NK-92 treated with Interleukin-12 subunit alpha and Interleukin-12 subunit beta, amount 100 ng/mL, for 24 hours (cell line): ENCODE results near the gene EHMT2.
A peak's percentile ranks its signal among the peaks of the same experiment; 100 is the strongest.
"Not testable (repeated sequence)": the region's sequence is repeated elsewhere in the genome, so short reads cannot be mapped to it uniquely, and the experiment has no call there.

ENCODE experiments used
- DNase-seq: peaks from one replicate; lab custom pipeline; 2025; lab: John Stamatoyannopoulos, UW

EHMT2 gene

GRCh38 chr6:31838114-31838553 is 59.4 kb downstream of the EHMT2 start:
- not testable (repeated sequence) for DNase-seq

- no peak for DNase-seq
These were observed 60.0 kb downstream of the EHMT2 start for GRCh38 chr6:31837369-31838113.

DNA sequence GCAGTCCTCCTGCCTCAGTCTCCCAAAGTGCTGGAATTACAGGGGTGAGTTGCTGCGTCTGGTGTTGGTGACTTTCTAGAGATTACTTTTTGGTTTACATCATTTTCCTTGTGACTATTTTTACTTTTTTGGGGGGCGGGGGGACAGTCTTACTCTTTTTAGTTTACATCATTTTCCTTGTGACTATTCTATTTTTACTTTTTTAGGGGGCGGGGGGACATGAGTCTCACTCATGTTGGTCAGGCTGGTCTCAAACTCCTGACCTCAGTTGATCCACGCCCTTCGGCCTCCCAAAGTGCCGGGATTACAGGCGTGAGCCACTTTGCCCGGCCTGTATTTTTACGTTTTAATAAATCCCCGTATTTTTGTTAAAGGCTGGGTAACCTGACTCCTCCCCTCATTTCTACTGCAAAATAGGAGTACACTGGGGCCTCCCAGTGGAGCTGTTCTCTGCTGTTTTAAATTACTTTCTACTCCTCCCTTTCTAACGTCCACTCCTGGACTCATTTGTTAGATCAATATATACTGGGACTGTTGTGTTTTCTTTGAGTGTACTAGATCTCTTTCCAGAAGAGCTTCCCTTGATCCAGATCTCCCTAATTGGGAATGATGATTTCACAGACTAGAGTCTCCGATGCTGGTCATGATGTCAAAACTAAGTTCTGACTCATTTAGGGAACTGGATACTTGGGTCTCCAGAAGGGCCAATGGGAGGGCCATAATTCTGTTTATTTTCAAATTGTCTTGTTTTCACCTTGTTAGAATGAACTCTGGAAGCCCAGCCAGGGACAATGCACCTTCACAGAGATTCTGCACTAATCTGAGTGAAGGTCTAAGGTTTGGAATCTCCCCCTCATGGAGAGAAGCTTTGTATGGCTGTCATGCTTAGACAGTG is 60.8 kb downstream of the EHMT2 start:
- DNase-seq, result no peak

DNA sequence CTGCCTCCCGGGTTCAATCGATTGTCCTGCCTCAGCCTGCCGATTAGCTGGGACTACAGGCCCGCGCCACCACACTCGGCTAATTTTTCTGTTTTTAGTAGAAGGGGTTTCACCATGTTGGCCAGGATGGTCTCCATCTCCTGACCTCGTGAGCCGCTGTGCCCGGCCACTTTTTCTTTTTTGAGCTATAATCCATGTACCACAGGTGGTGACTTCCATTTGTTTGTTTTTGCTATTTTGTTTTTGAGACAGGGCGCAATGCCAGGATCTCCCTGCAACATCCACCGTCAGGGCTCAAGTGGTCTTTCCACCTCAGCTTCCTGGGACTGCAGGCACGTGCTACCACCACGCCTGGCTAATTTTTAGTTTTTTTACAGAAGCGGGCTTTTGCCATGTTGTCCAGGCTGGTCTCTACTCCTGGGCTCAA is 61.4 kb downstream of the EHMT2 start:
- DNase-seq, result no peak

DNA sequence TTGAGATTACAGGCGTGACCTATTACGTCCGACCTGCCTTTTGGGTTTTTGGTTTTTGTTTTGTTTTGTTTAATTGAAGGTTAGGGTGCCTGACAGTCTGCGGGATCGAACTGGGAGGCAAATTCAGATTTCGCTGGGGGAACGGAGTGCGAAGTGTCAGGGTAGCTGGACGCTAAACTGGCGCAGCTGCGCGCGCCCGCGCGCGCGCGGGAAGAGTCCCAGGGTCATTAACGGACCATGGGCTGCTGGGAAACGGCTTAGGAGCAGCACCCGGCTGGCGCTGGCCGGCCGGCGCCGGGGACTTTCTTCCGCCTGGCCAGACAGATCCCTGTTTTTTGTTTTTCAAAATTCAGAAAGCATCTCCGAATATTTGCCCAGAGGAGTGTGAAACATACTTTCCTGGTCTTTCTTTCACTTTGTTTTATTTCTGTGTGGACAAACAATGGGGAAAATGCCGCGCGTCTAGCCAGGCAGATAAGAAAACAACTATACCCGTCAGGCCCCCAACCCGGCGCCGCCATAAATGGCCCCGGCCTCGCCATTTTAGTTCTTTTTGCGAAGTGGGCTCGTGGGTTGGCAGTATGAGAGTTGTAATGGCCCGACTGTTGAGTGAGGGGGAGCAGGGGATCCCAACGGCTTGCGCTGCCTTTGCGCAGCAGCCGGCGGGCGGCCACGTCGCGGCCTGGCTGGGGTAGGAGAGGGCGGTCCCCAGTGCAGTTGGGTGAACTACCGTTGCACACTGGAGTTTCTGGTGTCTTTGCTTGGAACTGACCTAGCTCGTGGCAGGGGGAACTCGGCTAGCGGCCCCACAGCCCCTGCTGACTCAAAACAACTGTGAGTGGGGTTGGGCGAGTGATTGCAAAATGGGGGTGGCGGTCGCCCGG is 62.9 kb downstream of the EHMT2 start:
- DNase-seq, result peak; percentile 74

- DNase-seq, result no peak
These were observed 65.9 kb downstream of the EHMT2 start for GRCh38 chr6:31831350-31832215.

DNA sequence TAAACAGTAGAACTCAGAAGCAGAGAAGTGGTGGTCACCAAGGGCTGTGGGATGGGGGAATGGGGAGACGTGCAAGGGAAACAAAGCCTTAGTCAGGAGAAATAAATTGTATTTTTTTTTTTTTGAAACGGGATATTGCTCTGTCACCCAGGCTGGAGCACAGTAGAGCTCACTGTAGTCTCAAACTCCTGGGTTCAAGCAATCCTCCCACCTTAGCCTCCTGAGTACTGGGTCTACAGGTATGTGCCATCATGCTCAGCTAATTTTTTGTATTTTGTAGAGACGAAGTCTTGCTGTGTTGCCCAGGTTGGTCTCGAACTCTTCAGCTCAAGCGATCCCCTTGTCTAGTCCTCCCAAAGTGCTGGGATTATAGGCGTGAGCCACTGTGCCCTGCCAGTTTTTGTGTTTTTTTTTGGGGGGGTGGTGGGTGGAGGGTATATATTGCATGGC is 66.6 kb downstream of the EHMT2 start:
- no peak for DNase-seq
